Germinal center (tissue), 1 donor: ENCODE results near the gene SLC9A1.
"Not testable (repeated sequence)": the region's sequence is repeated elsewhere in the genome, so short reads cannot be mapped to it uniquely, and the experiment has no call there.

Experiments
- DNase-seq: peaks from one replicate; pipeline ENCODE4 v3.0.0; 2012; ENCODE audit warnings: mixed read lengths, low spot score

The SLC9A1 gene

DNA sequence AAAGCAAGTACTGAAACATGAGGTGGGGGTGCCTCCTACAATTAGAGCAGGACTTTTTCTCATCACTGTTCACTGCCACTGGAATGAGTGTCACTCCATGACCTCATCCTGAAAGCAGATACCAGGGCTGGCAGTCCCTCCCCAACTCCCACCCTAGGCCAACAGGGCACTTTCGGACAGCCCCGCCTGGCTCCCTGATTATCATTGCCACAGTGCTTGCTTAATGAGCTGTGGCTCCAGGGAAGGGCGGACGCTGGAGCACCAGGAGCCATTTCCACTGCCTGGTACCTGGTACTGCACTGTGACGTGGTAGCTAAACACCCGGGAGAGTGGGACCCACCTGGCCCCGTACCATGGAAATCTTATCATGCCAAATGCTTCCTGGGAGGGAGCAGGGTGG is 22.3 kb downstream of the SLC9A1 start:
- no peak for DNase-seq

DNA sequence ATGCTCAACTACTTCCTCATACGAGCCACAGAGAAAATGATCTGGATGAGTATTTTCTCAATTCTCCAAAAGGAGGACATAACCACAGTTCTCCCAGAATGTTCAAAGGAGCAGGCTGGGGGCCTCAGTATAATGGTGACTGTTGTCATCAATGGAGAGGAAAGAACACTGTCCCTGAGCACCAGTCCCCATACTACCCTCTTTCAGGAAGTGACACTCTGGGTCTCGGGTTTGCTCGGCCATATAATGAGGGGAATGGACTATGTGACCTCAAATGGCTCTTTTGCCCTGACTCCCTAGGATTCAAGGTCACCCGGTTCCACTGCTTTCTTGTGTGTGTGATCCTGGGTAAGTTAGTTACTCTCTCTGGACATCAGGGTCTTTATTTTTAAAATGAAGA is 22.8 kb downstream of the SLC9A1 start:
- no peak for DNase-seq

DNA sequence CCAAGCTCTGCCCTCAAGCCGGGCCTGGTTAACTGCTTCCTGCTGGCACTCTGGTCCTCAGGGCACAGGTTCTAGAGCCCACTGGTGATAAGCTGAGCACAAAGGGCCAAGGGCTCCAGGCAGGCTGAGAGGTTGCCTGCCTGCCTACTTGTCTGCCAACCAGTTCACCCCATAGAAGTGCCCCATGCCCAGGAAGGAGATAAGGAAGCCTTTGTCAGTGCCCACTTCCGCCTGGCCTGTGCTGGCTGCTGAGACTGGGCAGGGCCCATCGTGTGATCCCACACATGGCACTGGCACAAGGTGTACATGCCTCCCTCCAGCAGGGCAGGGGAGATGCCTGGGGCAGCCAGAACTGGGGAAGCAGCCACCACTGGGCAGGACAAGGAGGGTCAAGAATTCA is 24.1 kb downstream of the SLC9A1 start:
- no peak for DNase-seq

- no peak for DNase-seq
Observed at GRCh38 chr1:27129225-27129624, 25.7 kb downstream of the SLC9A1 start.

DNA sequence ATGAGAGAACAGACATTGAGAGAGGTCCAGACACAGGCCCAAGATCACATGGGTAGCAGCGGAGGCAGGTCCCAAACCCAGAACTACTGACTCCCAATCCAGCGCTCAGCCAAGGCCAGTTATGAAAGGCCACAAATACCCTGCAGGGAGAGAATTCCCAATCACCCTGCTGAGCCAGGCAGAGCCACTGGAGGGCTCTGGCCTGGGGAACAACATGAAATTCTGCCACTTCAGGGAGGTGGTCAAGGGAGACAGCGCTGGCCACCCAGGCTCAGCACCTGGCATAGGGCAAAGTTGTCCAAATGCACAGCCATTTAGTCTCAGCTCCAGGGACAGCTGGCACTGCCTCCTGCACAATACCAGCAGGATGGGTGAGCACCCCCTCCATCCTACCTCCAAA is 27.5 kb downstream of the SLC9A1 start:
- DNase-seq: no peak

DNA sequence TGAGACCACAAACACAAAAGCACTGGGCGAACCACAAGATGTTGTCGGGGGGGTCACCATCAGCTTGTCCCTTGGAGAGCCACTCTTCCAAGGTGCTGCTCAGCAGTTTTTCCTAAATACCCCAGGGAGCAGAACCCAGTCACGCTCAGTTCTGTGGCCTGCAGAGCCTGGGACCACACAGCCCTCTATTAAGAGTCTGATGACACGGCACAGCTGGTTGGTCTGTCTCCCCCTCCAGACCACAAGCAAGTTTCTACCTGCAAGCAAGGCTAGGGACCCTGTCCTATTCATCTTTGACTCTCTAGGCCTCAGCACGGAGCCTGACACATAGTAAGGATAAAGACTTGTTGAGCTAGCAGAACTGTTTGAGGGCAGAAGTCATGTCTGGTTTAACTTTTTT is 28.5 kb downstream of the SLC9A1 start:
- DNase-seq: no peak

- not testable (repeated sequence) for DNase-seq
Observed at GRCh38 chr1:27125125-27125524, 29.8 kb downstream of the SLC9A1 start.

GRCh38 chr1:27124405-27124804 is 30.5 kb downstream of the SLC9A1 start:
- DNase-seq: no peak

GRCh38 chr1:27122652-27123051 is 32.3 kb downstream of the SLC9A1 start:
- no peak for DNase-seq

DNA sequence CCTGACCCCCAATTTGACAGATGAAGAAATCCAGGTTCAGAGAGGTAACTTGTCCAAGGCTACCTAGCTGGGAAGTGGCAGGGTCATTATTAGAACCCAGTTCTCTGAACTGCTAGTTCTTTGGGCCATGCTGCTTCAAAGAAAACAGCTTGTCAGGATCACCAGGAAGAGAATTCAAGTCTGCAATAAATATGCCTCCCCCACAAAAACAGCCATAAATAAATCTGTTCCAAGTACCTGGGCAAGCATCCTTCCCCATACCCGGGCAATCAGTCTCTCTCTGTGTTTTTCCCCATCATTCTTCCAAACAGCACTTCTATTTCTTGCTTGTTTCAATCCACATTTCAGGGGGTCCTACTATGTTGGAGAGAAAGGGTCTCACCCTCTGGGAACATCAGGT is 34.1 kb downstream of the SLC9A1 start:
- DNase-seq: no peak

DNA sequence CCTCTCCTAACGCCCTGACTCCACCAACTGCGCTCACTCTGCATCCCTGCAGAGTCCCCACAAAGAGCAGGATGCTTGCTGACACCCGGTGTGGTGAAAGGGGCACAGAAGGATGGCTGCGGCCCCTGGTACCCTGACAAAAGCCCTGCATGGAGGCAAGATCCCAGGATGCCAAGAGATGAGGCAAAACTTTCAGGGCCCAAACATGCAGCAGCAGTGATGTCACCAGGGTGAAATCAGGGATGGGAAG is 36.6 kb downstream of the SLC9A1 start:
- no peak for DNase-seq

GRCh38 chr1:27117733-27118439 is 37.0 kb downstream of the SLC9A1 start:
- no peak for DNase-seq

DNA sequence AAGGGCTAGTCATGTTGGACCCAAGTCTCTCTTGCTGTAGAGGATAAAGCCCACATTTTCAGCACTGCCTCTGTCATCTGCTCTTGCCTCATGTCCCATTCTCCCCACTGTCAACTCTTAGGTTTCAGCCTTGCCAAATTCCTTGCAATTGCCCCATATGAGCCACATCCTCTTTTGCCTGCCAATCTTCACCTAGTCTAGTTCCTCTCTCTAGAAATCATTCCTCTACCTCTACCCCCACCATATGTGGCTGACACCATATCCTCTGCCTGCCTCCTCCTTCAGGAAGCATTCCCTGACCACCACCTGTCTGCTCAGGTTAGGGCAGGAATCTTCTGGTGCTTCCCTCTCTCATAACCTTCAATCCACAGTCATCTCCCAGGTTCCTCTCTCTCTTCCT is 38.2 kb downstream of the SLC9A1 start:
- no peak for DNase-seq

DNA sequence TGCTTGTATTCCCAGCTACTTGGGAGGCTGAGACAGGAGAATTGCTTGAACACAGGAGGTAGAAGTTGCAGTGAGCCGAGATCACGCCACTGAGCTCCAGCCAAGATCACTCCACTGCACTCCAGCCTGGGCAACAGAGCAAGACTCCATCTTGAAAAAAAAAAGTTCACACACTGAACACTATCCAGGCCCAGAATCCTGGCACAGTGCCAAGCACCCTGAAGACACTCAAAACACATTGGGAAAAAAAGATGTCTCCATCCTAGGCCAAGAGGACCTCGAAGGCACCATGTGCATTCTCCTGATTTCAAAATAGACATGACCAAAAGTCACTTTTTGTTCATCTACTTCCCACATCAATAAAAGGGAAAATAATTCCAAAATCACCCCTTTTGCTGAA is 38.7 kb downstream of the SLC9A1 start:
- no peak for DNase-seq

GRCh38 chr1:27114546-27114945 is 40.4 kb downstream of the SLC9A1 start:
- no peak for DNase-seq

GRCh38 chr1:27113861-27114260 is 41.1 kb downstream of the SLC9A1 start:
- DNase-seq: no peak

DNA sequence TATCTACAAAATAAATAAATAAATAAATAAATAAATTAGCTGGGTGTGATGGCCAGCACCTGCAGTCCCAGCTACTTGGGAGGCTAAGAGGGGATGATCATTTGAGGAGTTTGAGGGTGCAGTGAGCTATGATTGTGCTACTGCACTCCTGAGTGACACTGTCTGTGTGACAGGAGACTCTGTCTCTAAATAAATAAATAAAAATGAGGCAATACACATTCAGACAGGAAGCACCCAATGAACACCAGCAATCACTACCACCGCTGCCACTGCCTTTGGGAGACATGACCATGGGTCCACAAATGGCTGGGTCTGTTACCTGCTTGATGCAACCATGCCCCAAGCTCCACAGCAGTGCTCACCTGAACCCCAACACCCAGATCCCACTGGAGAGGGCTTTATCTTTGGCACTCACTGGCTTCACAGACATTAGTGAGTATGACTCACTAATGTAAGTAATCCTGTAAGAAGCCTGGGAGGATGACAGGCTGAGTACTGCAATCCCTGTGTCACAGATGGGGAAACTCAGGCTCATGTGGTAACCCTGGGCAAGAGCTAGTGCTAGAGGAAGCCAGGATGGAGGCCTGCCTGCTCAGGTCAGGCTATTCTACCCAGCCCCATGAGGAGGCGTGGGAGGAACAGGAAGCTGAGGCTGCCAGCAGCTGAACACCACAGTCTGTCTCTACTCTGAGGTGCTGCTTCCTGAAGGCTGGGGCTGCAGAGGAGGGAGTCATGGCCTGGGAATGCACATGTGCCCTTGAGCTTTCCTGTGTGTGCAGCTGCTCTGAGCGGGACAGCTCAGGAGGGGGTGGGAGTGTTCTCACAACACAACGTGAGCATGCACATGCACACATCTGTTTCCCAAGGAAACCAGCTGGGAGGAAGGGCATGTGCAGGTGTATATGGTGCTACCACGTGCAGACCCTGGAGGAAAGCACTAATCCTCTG is 43.0 kb downstream of the SLC9A1 start:
- DNase-seq: peak; percentile 69

- DNase-seq: no peak
Observed at GRCh38 chr1:27109103-27109822, 45.7 kb downstream of the SLC9A1 start.

- no peak for DNase-seq
Observed at GRCh38 chr1:27108588-27108987, 46.3 kb downstream of the SLC9A1 start.

DNA sequence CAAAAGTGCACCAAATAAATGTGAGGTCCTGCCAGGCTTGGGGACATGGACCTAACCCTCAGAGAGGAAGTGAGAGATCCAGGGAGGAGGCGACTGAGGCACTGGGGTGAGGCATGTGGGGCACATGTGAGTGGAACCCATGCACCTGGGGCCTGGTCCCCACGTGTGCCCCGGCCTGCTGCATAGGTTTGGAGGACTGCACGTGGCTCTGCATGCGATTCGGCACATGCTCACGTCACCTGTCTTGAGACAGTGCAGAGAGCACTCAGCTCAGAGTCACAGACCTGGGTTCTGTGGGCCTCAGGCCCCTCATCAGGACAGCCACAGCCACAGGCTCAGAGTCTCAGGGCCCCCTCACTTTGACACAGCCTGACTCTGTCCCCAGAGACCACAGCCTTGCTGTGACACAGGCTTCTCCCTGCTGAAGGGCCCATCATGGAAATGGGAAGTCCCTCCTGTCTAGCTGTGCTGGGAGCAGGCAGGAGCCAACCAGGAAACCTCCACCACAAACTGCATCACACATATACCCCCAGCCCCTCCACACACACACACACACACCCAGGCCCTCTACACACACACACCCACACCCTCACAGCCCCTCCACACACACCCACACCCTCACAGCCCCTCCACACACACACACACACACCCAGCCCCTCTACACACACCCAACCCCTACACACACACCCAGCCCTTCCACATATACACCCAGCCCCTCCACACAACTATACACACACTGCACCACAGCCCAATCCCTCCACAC is 48.2 kb downstream of the SLC9A1 start:
- peak; percentile 70 for DNase-seq

DNA sequence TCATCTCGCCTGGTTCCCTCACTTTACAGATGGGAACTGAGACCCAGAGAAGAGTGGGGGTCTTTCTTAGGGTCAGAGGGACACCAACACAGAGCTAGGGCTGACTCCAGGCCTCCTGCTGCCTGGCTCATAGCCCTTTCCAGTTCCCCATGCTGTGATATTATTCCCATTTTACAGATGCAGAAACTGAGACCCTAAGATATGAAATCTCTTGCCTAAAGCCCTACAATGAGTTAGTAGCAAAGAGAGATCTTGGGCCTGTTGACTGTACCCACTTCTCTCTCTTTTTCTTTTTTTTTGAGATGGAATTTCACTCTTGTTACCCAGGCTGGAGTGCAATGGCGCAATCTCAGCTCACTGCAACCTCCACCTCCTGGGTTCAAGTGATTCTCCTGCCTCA is 49.9 kb downstream of the SLC9A1 start:
- DNase-seq: no peak

DNA sequence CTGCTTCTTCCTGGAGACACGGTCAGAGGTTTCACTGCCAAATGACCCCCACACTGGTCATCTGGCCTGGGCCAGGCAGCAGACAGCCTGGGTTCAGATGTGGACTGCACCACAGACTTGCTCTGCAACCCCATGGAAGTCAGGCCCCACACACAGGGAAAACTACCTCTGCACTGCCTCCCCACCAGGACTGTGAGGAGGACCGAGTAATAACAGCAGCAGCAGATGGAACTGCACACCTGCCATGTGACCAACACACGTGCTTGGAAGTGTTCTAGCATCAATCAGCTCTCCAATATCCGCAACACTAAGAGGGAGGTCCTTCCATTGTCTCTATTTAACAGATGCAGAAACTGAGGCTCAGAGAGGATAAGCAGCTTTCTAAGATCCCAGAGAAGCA is 51.4 kb downstream of the SLC9A1 start:
- no peak for DNase-seq
